Hepatocyte (in vitro differentiated cells): ENCODE results near the gene XYLB. TPM values are rescaled to one million over a fixed set of nuclear protein-coding genes. Genes with fewer than 3 reads are reported as not detected.
A peak's percentile ranks its signal among the peaks of the same experiment; 100 is the strongest.

Experiments
- DNase-seq: peaks from one replicate; pipeline ENCODE4 v3.0.0-alpha.2; 2016; ENCODE audit warnings: low spot score
- H2AFZ ChIP-seq: fragments of 200-600 bp; sonication (generic); 2 replicates; pipeline ENCODE4 v1.6.0; 2016; ENCODE audit warnings: antibody characterized with exemption, mild to moderate bottlenecking
- H3K27ac ChIP-seq: fragments of 200-600 bp; sonication (generic); 2 replicates; pipeline ENCODE4 v1.5.1; 2016; ENCODE audit warnings: mild to moderate bottlenecking
- H3K27me3 ChIP-seq: fragments of 200-600 bp; sonication (generic); 2 replicates; pipeline ENCODE4 v1.6.1; 2016
- H3K36me3 ChIP-seq: fragments of 200-600 bp; sonication (generic); replicated peaks from 2 replicates; pipeline ENCODE4 v1.5.1; 2016; ENCODE audit warnings: low read depth; ENCODE audit not compliant: insufficient read depth
- H3K4me1 ChIP-seq: fragments of 200-600 bp; sonication (generic); 2 replicates; pipeline ENCODE4 v1.5.1; 2016; ENCODE audit warnings: mild to moderate bottlenecking, moderate library complexity; ENCODE audit not compliant: insufficient read depth
- H3K4me2 ChIP-seq: fragments of 200-600 bp; sonication (generic); 2 replicates; pipeline ENCODE4 v1.6.0; 2016
- H3K4me3 ChIP-seq: fragments of 200-600 bp; sonication (generic); 2 replicates; pipeline ENCODE4 v1.5.1; 2016; ENCODE audit warnings: mild to moderate bottlenecking
- H3K79me2 ChIP-seq: fragments of 200-600 bp; sonication (generic); 2 replicates; pipeline ENCODE4 v1.6.0; 2017; ENCODE audit warnings: mild to moderate bottlenecking
- H3K9me2 ChIP-seq: fragments of 200-600 bp; sonication (generic); replicated peaks from 2 replicates; pipeline ENCODE4 v1.6.0; 2017; ENCODE audit warnings: mild to moderate bottlenecking; ENCODE audit not compliant: insufficient read depth
- H3K9me3 ChIP-seq: fragments of 200-600 bp; sonication (generic); 2 replicates; pipeline ENCODE4 v1.5.1; 2016; ENCODE audit warnings: low read depth, mild to moderate bottlenecking
- H4K20me1 ChIP-seq: fragments of 200-600 bp; sonication (generic); 2 replicates; pipeline ENCODE4 v1.6.0; 2016; ENCODE audit warnings: mild to moderate bottlenecking; ENCODE audit not compliant: insufficient read depth, poor library complexity, severe bottlenecking
- CTCF ChIP-seq: fragments of 200-600 bp; sonication (generic); IDR thresholded peaks from 2 replicates; pipeline ENCODE4 v1.5.1; 2016; ENCODE audit warnings: antibody characterized with exemption, mild to moderate bottlenecking; ENCODE audit not compliant: poor library complexity
- EZH2 ChIP-seq: fragments of 200-600 bp; sonication (generic); IDR thresholded peaks from 2 replicates; pipeline ENCODE4 v1.6.1; 2016; ENCODE audit warnings: antibody characterized with exemption, mild to moderate bottlenecking, borderline replicate concordance
- EZH2phosphoT487 ChIP-seq: fragments of 200-600 bp; sonication (generic); IDR thresholded peaks from one replicate; pipeline ENCODE4 v1.6.1; 2018; ENCODE audit warnings: antibody characterized with exemption, mild to moderate bottlenecking, low read depth, moderate library complexity; ENCODE audit not compliant: unreplicated experiment, severe bottlenecking
- WGBS: methylation state at CpG from one replicate; pipeline ENCODE4 v1.1.6; 2016; ENCODE audit warnings: low lambda C conversion rate; ENCODE audit errors: missing lambda C conversion rate; 5-methylcytosine and 5-hydroxymethylcytosine counted together
- polyA plus RNA-seq: library from polyadenylated mRNA; unstranded; fragments of >200 nt; fragmentation: Nextera tagmentation; extraction: Ambion mirVana; gene quantifications from 2 replicates; pipeline ENCODE4 v1.2.1, GENCODE V29; 2016
- total RNA-seq: library from RNA; depleted of rRNA; stranded (reverse); fragments of >200 nt; gene quantifications from 2 replicates; pipeline ENCODE4 v1.2.3, GENCODE V29; 2014

XYLB gene
- total and polyA plus RNA-seq, 2 experiments from 2014 or later, result 8.2 to 12.5 TPM

- Histone ChIP-seq H2AFZ (no peak overlapping the region), H3K27ac (no peak overlapping the region), H3K79me2 (no peaks in the 10 kb centered on the region), H3K4me1 (no peaks in the 10 kb centered on the region), H3K36me3 (no peaks in the 10 kb centered on the region), H3K4me2 (no peak overlapping the region), H3K27me3 (no peaks in the 10 kb centered on the region), H4K20me1 (no peaks in the 10 kb centered on the region), H3K4me3 (no peak overlapping the region), H3K9me2 (no peaks in the 10 kb centered on the region), H3K9me3 (no peaks in the 10 kb centered on the region)
- TF ChIP-seq EZH2 (no peak), EZH2phosphoT487 (no peak), CTCF (no peak)
- DNase-seq, result no peak
- WGBS, result 83% methylated on average over 7 of the region's 7 CpGs
Observed at GRCh38 chr3:38379201-38379770, 32.7 kb downstream of the XYLB start.

- peak; percentile 16 for DNase-seq
- H3K27ac ChIP-seq, result peak overlapping the region; percentile 45
- no peak for TF ChIP-seq CTCF
- no peak for TF ChIP-seq EZH2
- no peak for TF ChIP-seq EZH2phosphoT487
- no peaks in the 10 kb centered on the region for H3K9me3 ChIP-seq
- 78% methylated on average over 7 of the region's 7 CpGs for WGBS
- no peaks in the 10 kb centered on the region for H3K79me2 ChIP-seq
- no peaks in the 10 kb centered on the region for H3K9me2 ChIP-seq
- no peaks in the 10 kb centered on the region for H3K4me1 ChIP-seq
- H3K4me2 ChIP-seq, result no peak overlapping the region
- no peak overlapping the region for H2AFZ ChIP-seq
- H3K4me3 ChIP-seq, result no peak overlapping the region
- no peaks in the 10 kb centered on the region for H3K36me3 ChIP-seq
- H4K20me1 ChIP-seq, result no peaks in the 10 kb centered on the region
- H3K27me3 ChIP-seq, result no peaks in the 10 kb centered on the region
Observed at GRCh38 chr3:38382506-38383080, 36.0 kb downstream of the XYLB start.

GRCh38 chr3:38383156-38383875 lies 36.7 kb downstream of the XYLB start:
- Histone ChIP-seq H3K4me3 (no peak overlapping the region), H3K9me2 (no peaks in the 10 kb centered on the region), H3K36me3 (no peaks in the 10 kb centered on the region), H3K79me2 (no peaks in the 10 kb centered on the region), H4K20me1 (no peaks in the 10 kb centered on the region), H3K4me1 (no peaks in the 10 kb centered on the region), H3K27ac (no peak overlapping the region), H2AFZ (no peak overlapping the region), H3K9me3 (no peaks in the 10 kb centered on the region), H3K4me2 (no peak overlapping the region), H3K27me3 (no peaks in the 10 kb centered on the region)
- DNase-seq, result peak; percentile 17
- TF ChIP-seq CTCF (no peak), EZH2 (no peak), EZH2phosphoT487 (no peak)
- WGBS, result 77% methylated on average over 8 of the region's 8 CpGs
